NCI-H2227 treated with DMSO at 0.1 percent for 48 hours (cell line): ENCODE results near the gene ZBTB20.
"Not testable (repeated sequence)": the region's sequence is repeated elsewhere in the genome, so short reads cannot be mapped to it uniquely, and the experiment has no call there.

Experiments used
- DNase-seq: peaks from one replicate; lab custom pipeline; 2025; lab: John Stamatoyannopoulos, UW

The ZBTB20 gene

DNA sequence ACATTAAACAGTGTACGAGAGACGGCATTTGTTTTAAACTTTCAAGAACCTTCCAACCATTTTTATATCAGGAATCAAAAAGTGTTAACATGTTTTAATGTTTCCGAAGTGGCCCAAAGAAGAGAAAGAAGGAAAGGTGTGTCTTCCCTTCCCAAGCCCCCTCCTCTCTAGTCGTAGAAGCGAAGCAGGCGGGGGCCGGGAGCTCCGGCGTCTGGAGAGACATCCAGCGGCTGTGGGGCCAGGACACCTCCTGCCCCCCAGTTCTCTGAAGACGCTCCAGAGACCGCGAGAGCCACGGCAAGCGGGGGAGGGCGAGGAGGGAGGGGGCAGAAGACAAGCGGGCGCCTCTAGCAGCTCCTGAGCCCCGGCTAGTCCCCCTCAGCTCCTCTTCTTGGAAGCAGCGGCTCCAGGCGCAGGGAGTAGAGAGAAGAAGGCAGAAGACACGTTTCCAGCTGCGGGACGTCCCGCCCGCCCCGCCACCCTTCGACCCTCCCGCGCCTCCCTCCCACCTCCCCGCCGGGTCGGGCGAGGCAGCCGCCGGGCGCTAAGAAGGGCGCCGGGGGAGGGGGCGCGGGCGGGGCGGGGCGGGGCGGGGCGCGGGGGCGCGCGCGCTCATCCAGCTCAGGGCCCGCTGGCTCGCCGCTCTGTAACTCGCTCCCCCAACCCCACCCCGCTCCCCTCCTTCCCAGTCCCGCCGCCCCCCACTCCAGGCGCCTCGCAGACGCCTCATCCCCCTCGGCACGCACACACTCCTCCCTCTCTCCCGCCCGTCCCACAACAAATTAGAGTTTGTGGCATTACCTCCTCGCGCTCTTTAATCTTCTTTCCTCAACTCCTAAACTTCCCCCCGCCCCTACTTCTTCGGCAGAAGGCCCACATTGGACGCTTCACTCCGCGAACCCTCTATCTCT, at the start of gene ZBTB20:
TSS of gene ZBTB20 (minus strand) at position 871 of the 911 bp plus-strand sequence.
- peak; percentile 61 for DNase-seq

DNA sequence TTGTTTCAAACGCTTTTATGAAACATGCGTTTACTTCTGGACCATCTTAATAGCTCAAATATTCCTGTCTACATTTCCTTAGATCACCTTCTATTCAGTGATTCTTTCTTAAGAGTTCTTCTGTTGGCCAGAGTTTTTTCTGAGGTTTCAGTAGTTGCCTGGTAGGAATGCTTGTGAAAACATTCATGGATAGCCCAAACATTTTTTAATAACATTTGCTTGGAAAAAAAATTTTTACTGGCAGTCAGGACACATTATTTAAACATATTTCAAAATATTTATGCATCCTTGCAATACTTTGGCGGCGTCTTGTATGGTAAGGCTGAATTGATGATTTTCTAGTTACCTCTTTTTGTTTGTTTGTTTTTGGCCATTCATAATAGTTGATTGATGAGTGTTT, 47.4 kb upstream of the ZBTB20 start:
- DNase-seq: no peak

DNA sequence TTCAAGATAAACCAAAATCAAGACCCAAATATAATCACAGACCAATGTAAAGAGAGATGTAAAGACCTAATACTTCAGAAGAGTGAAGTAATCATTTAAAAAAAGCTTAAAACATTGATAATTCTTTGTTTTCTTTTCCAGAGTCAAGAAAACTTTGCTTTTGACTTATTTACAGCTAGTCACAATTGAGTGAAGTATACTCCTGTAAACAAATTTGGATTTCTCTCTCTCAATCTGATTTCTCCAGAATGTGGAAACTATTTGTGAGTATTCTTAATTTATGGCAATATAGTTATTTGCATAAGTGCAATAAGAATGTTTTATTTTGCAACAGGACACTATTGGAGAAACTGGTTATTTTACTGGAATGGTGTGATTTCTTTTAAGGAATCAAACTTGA, 43.7 kb upstream of the ZBTB20 start:
- no peak for DNase-seq

DNA sequence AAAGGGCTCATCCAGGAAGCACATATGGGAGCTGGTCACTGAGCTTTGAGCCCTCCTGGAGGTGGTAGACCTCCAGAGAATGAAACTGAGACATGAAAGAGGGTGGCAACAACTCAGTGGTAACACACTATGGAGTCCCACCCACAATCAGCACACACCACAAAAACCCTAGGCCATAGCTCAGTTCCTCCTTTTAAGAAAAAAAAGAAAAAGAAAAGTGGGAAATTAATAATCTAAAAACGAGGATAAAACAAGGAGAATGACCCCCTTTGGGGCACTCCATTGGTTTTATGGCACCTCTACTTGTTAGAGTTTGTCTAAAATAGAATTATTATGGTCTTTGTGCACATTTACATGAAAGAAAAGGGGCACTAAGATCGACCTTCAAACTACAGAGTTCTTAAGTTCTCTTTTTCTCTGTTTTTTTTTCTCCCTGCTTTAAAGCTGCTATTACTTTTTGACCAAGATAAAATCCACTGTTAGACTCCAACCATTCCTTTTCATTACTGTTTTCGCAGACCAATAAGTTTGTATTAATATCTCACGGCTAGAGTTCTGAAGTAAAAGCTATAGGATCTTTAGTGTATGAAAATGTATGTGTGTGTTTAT, 40.2 kb upstream of the ZBTB20 start:
- no peak for DNase-seq

DNA sequence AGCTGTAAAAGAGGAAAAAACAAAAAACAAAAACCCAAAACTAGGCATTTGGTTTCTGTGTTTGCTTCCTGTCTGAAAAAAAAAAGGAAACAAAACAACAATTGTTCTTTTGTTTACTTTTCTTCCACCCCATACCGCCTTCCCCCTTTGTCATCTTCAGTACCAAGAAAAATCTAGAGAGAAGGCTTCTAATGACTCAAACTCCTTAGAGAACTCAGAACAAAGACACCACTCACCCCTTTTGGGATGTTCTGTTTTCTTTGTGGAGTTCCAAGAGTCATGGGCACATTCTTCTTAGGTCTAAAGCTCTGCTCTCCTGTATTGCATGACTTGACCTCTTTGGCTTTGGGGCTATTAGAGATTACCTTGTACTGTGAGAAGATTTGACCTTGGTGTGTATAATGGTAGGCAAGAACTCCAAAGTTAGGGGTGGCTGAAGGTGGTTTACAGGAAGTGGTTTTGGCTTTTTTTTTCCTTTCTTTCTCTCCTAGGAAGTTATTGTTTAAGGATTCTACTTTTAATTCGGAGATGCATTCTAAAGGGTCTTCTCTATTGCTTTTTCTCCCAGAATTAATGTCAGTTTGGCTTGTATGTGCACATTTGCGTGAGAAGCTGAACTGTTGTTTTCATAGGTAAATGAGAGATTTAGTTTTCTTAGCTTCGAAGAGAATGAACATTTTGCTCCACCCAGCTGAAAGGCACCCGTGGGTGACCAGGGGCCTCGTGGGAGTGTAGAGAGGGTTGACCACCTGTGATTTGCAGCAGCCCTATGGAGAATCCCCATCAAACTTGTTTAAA, 39.5 kb upstream of the ZBTB20 start:
- no peak for DNase-seq

DNA sequence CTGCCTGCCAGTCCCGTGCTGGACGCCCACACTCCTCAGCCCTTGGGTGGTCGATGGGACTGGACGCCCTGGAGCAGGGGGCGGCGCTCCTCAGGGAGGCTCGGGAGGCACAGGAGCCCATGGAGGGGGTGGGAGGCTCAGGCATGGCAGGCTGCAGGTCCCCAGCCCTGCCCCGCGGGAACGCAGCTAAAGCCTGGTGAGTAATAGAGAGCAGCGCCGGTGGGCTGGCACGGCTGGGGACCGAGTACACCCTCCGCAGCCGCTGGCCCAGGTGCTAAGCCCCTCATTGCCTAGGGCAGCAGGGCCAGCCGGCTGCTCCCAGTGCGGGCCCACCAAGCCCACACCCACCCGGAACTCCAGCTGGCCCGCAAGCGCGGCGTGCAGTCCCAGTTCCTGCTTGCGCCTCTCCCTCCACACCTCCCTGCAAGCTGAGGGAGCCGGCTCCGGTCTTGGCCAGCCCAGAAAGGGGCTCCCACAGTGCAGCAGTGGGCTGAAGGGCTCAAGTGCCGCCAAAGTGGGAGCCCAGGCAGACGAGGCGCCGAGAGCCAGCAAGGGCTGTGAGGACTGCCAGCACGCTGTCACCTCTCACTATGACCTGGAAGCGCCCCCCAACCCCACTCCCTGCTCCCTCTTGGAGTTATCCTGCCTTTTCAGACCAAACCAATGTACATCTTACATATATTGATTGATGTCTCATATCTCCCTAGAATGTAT, 37.9 kb upstream of the ZBTB20 start:
- DNase-seq: not testable (repeated sequence)

DNA sequence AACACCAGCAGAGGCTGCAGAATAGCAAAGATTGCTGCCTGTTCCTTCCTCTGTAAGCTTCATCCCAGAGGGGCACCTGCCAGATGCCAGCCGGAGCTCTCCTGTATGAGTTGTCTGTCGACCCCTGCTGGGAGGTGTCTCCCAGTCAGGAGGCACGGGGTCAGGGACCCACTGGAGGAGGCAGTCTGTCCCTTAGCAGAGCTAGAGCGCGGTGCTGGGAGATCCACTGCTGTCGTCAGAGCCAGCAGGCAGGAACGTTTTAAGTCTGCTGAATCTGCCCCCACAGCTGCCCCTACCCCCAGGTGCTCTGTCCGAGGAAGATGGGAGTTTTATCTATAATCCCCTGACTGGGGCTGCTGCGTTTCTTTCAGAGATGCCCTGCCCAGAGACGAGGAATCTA, 31.8 kb upstream of the ZBTB20 start:
- not testable (repeated sequence) for DNase-seq

DNA sequence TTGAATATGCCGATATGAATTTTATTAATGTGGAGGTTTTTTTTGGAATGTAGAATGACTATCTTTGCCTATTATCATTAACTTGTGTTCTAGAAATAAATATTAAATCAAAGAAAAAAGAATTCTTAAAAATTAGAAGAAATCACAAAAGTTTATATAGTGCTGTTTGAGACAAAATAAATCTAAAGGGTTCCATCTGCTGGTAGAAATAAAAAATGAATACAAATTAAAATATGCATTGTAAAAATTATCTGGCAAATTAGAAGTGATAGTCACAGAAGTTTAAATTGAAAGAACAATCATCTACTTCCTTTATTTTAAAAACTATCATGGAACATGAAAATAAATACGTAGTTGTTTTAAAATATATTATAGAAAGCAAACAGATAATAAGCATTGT, 22.7 kb upstream of the ZBTB20 start:
- no peak for DNase-seq

DNA sequence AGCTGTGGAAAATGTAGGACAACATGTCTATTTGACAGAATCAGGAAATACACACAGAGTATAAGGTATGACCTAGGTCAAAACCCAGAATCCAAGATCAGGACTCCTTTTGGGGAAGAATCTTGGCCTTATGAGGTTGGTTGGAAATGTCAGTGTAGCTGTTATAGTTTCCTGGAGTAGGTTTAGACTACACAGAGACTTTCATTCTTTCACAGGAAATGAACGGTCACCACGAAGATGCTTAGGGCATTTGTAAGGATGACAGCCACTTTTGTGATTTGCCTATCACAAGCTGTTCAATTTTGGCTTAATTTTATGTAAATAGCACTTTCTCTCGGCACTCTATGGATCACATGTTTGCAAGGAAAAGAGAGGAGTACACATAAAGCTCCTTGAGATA, 18.6 kb upstream of the ZBTB20 start:
- DNase-seq: no peak

DNA sequence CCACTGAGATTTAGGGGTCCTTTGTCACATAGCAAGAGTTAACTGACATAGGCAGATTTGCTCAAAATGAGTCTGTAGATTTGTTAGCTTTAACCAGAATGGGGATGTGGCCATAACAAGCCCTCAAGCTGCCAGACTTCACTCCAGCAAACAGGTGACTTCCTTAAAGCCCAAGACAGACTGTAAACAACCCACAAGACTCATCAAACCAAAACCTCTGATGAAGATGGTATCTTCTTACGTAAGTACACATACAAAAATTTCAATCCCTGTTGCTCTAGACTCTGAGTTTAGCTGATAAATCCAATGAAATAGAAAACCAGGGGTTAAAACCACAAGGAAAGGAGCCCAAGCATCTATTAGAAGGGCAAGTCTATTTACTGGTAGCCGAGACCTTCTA, 18.2 kb upstream of the ZBTB20 start:
- DNase-seq: no peak

DNA sequence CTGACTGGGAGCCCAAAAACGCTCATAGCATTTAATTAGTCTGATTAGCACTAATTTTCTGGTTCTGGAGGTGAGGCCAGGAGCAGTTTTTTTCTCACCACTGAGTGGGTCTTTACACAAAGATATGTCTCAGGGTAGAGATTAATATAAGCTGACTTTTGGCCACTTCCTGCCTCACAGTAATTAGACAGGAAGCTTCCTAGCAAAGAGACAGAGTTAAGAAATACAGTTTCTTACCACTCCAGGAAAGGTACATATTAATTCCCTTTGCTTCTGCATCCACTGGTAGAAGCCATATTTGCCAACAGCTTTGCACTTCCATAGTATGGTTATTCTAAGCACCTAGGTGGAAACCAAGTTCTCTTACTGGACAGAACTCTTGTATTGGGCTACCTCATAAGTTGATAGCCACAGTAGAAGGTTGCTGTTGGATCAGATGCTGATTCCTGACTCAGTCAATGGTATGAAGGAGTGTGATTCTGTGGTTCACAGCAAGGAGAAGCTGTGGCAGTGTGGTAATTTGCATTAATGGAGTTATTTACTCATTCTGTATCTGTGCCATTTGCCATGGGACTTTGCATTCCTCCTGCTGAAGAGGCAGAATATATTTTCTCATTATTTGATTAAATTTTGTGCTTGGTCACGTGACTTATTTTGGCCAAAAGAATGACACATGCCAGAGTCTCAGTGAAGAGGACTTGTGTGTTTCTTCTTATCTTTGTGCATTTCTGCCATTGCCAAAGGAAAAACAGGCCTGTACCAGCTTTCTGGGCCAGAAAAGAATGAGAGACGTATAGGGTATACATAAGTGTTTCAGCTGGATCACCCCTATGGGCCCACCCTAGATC, 17.5 kb upstream of the ZBTB20 start:
- no peak for DNase-seq

DNA sequence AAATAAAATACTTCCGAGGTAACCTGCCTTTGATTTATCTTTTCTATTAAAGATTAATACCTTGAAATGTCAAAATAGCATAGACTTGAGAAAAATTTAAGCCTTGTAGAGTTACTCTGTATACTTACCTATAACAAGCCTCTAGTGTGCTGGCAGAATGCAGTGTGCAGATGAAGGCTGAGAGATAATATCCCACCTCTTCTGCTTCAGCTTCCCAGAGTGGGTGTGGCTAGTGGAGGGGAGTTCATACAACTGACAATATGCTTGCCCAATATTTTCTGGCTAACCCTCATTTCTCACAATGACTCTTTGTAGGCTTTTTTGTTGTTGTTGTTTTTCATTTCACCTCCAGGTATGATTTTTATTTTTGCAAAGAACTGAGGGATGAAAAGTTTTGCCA, 15.7 kb upstream of the ZBTB20 start:
- DNase-seq: no peak

DNA sequence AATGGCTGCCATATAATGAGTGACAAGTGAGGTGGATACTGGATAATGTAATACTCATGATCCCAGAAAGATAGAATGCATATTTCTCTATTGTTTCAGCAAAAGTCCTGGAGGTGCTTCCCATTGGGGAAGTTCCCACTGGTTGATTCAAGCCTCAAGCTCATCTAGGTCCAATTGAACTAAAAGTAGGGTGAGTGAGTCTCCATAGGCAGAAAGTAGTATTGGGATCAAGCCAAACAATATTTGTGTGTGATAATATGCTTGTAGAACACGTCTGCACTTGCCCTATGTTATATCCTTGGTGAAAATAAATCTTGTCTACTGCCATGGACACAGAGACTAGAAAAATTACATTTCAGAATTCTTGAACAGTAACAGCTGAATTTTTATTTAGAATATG, 14.8 kb upstream of the ZBTB20 start:
- no peak for DNase-seq

DNA sequence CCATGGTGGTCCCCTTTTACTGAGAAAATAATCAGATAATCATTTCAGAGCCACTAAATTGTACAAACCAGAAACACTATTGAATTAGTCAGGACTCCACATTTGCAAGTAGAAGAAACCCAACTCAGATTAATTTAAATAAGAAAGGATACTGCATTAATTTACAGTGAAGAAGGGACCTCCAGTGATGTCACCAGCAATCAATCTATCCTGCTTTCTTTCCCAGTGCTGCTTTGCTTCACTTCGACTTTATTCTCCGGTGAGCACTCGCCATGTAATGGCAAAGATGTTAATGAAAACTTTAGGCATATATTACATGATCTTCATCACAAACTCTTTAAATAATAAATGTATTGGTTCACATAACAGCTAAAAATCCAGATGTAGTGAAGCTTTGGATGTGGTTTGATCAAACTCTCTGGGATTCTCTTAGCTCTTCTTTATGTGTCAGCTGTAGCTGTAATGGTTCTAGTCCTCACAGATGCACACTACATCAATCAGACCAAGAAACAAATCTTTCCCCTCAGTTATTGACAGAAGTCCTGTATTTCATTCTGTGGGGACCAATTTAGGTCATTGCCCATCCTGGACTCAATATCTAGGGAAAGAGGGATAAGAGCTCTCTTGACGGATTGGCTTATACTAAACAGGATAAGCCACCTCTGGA, 14.2 kb upstream of the ZBTB20 start:
- DNase-seq: no peak

DNA sequence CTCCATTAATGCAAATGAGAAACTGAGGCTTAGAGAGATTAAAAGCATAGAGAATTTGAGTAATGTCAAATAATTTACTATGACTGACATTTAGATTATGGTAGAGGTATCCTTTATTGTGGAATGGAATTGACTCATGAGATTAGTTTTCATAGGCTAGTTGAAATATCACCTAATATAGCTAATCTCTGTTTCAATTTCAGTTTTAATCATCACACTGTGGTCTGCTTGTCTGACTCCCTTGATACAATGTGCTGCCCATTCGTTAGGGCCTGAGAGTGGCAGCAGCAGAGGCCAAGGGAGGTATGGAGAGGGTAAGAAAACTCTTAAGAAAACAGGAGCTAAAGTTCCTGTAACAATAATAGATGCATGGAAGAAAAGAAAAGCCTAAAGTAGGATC, 13.2 kb upstream of the ZBTB20 start:
- DNase-seq: no peak

DNA sequence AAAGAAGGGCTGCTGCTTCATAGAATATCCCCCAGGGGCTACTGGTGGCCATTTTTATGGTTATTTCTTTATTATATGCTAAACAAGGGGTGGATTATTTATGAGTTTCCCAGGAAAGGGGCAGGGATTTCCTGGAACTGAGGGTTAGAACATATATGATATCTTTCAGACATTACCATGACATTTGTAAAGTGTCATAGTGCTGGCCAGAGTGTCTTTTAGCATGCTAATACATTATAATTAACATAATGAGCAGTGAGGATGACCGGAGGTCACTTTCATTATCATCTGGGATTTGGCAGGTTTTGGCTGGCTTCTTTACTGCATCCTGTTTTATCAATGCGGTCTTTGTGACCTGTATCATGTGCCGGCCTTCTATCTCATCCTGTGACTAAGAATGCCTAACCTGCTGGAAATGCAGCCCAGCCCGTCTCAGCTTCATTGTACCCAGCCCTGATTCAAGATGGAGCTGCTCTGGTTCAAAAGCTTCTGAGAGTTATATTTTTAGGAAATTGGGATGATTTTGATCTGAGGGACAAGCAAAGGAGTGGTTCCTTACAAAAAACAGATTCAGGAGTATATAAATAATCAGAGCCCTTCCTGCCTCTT, 9.1 kb upstream of the ZBTB20 start:
- DNase-seq: no peak

DNA sequence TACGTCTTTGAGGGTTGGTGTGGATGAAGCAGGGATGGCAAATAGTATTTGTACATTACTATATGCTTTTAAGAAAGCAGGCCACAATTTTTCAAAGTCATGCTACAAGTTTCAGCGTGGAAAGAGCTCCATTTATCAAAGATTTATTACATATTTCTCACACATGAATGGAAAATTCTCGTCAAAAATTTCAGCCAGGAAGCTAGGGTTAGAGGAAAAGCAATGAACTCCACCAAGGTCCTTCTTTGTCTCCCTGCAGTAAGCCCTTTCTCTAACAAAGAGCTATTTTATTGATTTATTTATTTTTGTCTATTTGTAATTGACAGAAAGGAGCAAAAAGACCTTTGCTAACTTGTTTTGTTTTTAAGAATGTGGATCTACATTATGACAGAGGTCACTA, 7.5 kb upstream of the ZBTB20 start:
- DNase-seq: no peak

DNA sequence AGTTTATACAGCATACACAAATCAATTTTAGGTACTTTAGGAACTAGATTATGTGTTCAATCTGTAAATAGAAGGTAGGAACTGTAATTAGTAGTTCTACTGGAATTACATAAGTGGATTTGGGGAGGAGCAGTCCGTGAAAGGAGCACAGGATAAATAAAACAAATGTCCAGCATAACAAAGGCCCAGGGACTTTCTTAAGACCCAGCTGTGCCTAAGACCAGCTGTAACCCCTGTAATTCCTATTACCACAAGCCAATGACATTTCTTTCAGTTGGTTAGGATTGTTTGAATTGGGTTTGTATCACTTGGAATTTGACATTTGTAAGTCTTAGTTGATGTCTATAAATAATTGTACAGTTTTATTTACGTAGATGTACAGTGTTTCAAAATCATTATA, 4.8 kb upstream of the ZBTB20 start:
- no peak for DNase-seq

DNA sequence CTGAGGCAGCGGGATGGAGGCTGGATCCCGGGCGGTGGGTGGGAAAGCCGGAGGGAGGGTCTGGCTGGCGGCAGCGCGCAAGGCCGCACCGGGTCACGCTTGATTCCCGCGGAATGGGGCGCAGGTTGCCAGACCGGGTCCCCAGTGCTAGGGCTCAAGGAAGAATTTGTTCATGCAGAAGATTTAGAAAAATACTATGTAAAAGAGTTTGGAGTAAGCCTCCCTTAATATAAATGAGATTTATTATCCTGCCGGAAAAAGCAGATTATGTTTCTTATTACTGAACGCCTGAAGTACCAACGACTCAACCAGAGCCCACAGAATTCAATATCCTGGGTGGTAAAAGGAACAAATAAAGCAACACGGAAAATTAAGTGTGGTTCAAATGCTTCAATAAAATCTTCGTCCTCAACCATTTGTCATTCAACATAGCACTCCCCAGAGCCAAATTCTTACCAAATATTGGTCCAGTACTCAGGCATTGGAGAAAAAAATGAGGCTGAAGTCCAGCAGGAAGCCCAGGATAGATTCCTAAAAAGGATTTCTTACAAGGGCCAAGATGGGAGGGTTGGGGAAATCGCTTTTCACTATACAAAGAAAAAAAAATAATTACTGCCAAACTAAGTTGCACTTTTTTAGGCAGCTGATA, 1.2 kb upstream of the ZBTB20 start:
- peak; percentile 15 for DNase-seq
